K562 (cell line): Measurements from ENCODE around the gene CALM3. TPM values are rescaled to one million over a fixed set of nuclear protein-coding genes. Genes with fewer than 3 reads are reported as not detected.

Source experiments
- CCNT2 ChIP-seq: IDR thresholded peaks from 2 replicates; pipeline ENCODE4 v1.6.1; 2011; ENCODE audit warnings: borderline replicate concordance, low read depth, mild to moderate bottlenecking, moderate library complexity, mixed read lengths, low read length; ENCODE audit not compliant: insufficient read length; ENCODE audit errors: extremely low read depth
- CTBP1 ChIP-seq: fragments of 450-650 bp; IDR thresholded peaks from 2 replicates; pipeline ENCODE4 v1.6.1; 2016; ENCODE audit warnings: borderline replicate concordance
- KDM4B ChIP-seq, 2 experiments: fragments of 450-650 bp in 1 of 2; sonication (generic) in 1 of 2; IDR thresholded peaks; 2 replicates each; pipeline ENCODE4 v1.6.1; 2016 to 2017; ENCODE audit warnings: borderline replicate concordance in 2 of 2, antibody characterized with exemption in 1 of 2, low read depth in 1 of 2, mild to moderate bottlenecking in 1 of 2
- MED1 ChIP-seq: sonication (generic); formaldehyde crosslinking; IDR thresholded peaks from 2 replicates; pipeline ENCODE4 v1.8.1; 2023; ENCODE audit warnings: missing genetic modification reagents, borderline replicate concordance
- PATZ1 ChIP-seq: fragments of 250-450 bp; sonication (Bioruptor Pico); IDR thresholded peaks from 2 replicates; pipeline ENCODE4 v1.5.0; 2020; ENCODE audit warnings: mild to moderate bottlenecking, borderline replicate concordance
- PRMT5 ChIP-seq: sonication (generic); formaldehyde crosslinking; IDR thresholded peaks from 2 replicates; pipeline ENCODE4 v1.5.0; 2020; ENCODE audit warnings: missing genetic modification reagents
- RB1 ChIP-seq: fragments of 450-650 bp; IDR thresholded peaks from 2 replicates; pipeline ENCODE4 v1.6.1; 2017; ENCODE audit warnings: low read depth, mild to moderate bottlenecking
- SMC3 ChIP-seq: conservative IDR thresholded peaks from 2 replicates; pipeline ENCODE4 v1.6.1; 2011; ENCODE audit warnings: low read depth, low read length, improper control_type of control experiment; ENCODE audit not compliant: insufficient read depth
- TOE1 ChIP-seq, 2 experiments: fragments of 450-650 bp in 1 of 2; sonication (generic) in 1 of 2; formaldehyde crosslinking in 1 of 2; IDR thresholded peaks; 2 replicates each; pipeline versions ENCODE4 v1.7.1 to v1.8.0; 2016 to 2022; ENCODE audit warnings: borderline replicate concordance in 2 of 2, mild to moderate bottlenecking in 2 of 2, antibody characterized with exemption in 1 of 2, inconsistent platforms in 1 of 2, low read depth in 1 of 2, missing genetic modification reagents in 1 of 2, moderate library complexity in 1 of 2
- ZBTB7A ChIP-seq: IDR thresholded peaks from 2 replicates; pipeline ENCODE4 v1.6.1; 2011; ENCODE audit warnings: low read depth, mild to moderate bottlenecking, low read length, moderate library complexity, borderline replicate concordance; ENCODE audit not compliant: control insufficient read depth
- ZNF696 ChIP-seq: fragments of 250-450 bp; sonication (Bioruptor Pico); conservative IDR thresholded peaks from 2 replicates; pipeline ENCODE4 v1.4.0; 2020; ENCODE audit warnings: mild to moderate bottlenecking, moderate library complexity
- polyA plus RNA-seq, 8 experiments: library from polyadenylated mRNA; depleted of rRNA in 4 of 8; stranded (reverse) in 5 of 8; unstranded in 3 of 8; fragments of >200 nt; fragmentation: Nextera tagmentation in 2 of 8; fragmentation: Illumina TruSeq in 1 of 8; extraction: Ambion mirVana in 2 of 8; extraction: Trizol in 1 of 8; gene quantifications; 2 replicates each; pipeline versions ENCODE4 v1.2.1 to v1.2.3, GENCODE V29; 2011 to 2014; ENCODE audit warnings: inconsistent platforms in 1 of 8, missing spikeins in 1 of 8
- total RNA-seq, 7 experiments: library from RNA; depleted of rRNA in 6 of 7; stranded (reverse); fragments of >200 nt in 6 of 7; fragmentation: Illumina TruSeq in 2 of 7; extraction: Trizol in 2 of 7; gene quantifications; 2 replicates each; pipeline versions ENCODE4 v1.2.1 to v1.2.3, GENCODE V29; 2011 to 2021; ENCODE audit warnings: low replicate concordance in 1 of 7
- TF ChIP-seq, protein P1 (sequence below), 2 experiments: IDR thresholded peaks; 2 replicates each; pipeline ENCODE4 v1.6.1; 2011; ENCODE audit warnings: borderline replicate concordance in 1 of 2, control low read depth in 1 of 2, low read depth in 1 of 2, low read length in 1 of 2, mild to moderate bottlenecking in 1 of 2, mixed read lengths in 1 of 2, moderate library complexity in 1 of 2; ENCODE audit not compliant: insufficient read depth in 1 of 2, insufficient read length in 1 of 2, poor library complexity in 1 of 2, severe bottlenecking in 1 of 2; ENCODE audit errors: extremely low read depth in 1 of 2
- TF ChIP-seq, protein P2 (sequence below): sonication (generic); IDR thresholded peaks from 2 replicates; pipeline ENCODE4 v1.6.1; 2016
- TF ChIP-seq, protein P3 (sequence below): fragments of 200-800 bp; sonication (Bioruptor generic); IDR thresholded peaks from 2 replicates; pipeline ENCODE4 v1.6.1; 2017; ENCODE audit warnings: missing genetic modification characterization, missing compliant biosample characterization
- TF ChIP-seq, protein P4 (sequence below), 2 experiments: fragments of 200-800 bp in 1 of 2; sonication (Bioruptor generic) in 1 of 2; sonication (generic) in 1 of 2; formaldehyde crosslinking in 1 of 2; IDR thresholded peaks in 1 of 2; conservative IDR thresholded peaks in 1 of 2; 2 replicates each; pipeline versions ENCODE4 v1.5.0 to v1.6.1; 2016 to 2020; ENCODE audit warnings: missing compliant biosample characterization in 1 of 2, missing genetic modification characterization in 1 of 2, missing genetic modification reagents in 1 of 2

The CALM3 gene
- total and polyA plus RNA-seq, 9 of the 15 experiments (the other 6 are each of a cell fraction or from before 2014, with no cell fraction given): 34.6 to 350 (median 156) TPM

DNA sequence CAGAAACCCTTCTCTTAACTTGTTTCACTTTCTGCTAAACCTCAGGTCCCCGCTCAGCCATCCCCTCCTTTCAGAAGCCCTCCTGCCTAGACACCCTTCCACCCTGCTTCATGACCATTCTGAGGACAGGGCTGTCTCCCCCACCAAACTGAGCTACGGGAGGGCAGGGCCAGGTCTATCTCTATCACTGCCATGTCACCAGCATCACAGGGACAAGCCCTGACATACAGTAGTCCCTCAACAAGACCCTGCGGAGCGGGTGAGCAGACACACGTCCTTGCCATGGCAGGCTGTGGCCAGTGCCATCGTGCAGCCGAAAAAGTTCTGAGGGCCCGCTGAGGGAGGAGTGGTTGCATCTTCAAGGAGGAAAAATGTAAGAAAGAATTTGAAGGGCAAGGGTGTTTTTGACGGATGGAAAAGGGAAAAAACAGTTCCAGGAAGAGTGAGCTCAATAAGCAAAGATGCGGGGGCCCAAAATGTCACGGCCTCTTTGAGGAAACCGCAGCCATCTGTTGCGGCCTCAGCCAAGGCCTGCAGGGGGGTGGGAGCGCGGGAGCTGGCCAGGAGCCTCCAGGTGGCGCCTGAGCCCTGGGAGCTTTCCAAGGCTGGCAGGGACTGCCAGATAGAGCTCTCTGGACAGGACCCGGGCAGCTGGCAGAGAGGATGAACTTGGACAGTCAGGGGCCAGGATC is 15.6 kb downstream of the CALM3 start (continued):
- TF ChIP-seq CCNT2 (no peak), SMC3 (peak; percentile 60), PRMT5 (no peak), CTBP1 (peak; percentile 24; the same call in 1 of the 2 replicates), TOE1 (IDR thresholded peaks at IDR 0.05; ENCODE audit: borderline replicate concordance) (no peak), TOE1 (CRISPR knock-in tag; IDR thresholded peaks at IDR 0.05; ENCODE audit: borderline replicate concordance, low read depth) (no peak), MED1 (CRISPR knock-in tag) (no peak), ZBTB7A (peak; percentile 75; the same call in 1 of the 2 replicates), KDM4B (IDR thresholded peaks at IDR 0.05; ENCODE audit: borderline replicate concordance in 2 of 2, low read depth in 1 of 2) (0 out of 4 replicates have a peak, but pooled peaks of 1 of the 2 experiments have one; percentile 51), RB1 (0 out of 2 replicates have a peak, but pooled peaks have one; percentile 12), PATZ1 (CRISPR knock-in tag) (no peak), ZNF696 (no peak)
- TF ChIP-seq, protein P1, sequence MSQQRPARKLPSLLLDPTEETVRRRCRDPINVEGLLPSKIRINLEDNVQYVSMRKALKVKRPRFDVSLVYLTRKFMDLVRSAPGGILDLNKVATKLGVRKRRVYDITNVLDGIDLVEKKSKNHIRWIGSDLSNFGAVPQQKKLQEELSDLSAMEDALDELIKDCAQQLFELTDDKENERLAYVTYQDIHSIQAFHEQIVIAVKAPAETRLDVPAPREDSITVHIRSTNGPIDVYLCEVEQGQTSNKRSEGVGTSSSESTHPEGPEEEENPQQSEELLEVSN (IDR thresholded peaks at IDR 0.05; ENCODE audit: borderline replicate concordance in 1 of 2, extremely low read depth in 1 of 2, insufficient read depth in 1 of 2, insufficient read length in 1 of 2, low read depth in 1 of 2, low read length in 1 of 2, poor library complexity in 1 of 2, severe bottlenecking in 1 of 2): peak in 1 of 2 experiments; percentile 44
- TF ChIP-seq, protein P2, sequence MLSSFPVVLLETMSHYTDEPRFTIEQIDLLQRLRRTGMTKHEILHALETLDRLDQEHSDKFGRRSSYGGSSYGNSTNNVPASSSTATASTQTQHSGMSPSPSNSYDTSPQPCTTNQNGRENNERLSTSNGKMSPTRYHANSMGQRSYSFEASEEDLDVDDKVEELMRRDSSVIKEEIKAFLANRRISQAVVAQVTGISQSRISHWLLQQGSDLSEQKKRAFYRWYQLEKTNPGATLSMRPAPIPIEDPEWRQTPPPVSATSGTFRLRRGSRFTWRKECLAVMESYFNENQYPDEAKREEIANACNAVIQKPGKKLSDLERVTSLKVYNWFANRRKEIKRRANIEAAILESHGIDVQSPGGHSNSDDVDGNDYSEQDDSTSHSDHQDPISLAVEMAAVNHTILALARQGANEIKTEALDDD: no peak
- TF ChIP-seq, protein P3, sequence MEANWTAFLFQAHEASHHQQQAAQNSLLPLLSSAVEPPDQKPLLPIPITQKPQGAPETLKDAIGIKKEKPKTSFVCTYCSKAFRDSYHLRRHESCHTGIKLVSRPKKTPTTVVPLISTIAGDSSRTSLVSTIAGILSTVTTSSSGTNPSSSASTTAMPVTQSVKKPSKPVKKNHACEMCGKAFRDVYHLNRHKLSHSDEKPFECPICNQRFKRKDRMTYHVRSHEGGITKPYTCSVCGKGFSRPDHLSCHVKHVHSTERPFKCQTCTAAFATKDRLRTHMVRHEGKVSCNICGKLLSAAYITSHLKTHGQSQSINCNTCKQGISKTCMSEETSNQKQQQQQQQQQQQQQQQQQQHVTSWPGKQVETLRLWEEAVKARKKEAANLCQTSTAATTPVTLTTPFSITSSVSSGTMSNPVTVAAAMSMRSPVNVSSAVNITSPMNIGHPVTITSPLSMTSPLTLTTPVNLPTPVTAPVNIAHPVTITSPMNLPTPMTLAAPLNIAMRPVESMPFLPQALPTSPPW (CRISPR knock-in tag): peak; percentile 74
- TF ChIP-seq, protein P4, sequence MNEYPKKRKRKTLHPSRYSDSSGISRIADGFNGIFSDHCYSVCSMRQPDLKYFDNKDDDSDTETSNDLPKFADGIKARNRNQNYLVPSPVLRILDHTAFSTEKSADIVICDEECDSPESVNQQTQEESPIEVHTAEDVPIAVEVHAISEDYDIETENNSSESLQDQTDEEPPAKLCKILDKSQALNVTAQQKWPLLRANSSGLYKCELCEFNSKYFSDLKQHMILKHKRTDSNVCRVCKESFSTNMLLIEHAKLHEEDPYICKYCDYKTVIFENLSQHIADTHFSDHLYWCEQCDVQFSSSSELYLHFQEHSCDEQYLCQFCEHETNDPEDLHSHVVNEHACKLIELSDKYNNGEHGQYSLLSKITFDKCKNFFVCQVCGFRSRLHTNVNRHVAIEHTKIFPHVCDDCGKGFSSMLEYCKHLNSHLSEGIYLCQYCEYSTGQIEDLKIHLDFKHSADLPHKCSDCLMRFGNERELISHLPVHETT (CRISPR knock-in tag; conservative IDR thresholded peaks at IDR 0.05 in 1 of 2, IDR thresholded peaks at IDR 0.05 in 1 of 2): no peak
